ENCODE results near the gene CLEC3B. TPM values are rescaled to one million over a fixed set of nuclear protein-coding genes. Genes with fewer than 3 reads are reported as not detected.

The CLEC3B gene
- total and polyA plus RNA-seq, 10 of the 15 experiments (the other 5 are each of a cell fraction or from before 2014, with no cell fraction given): 0.23 TPM; not detected in 9

DNA sequence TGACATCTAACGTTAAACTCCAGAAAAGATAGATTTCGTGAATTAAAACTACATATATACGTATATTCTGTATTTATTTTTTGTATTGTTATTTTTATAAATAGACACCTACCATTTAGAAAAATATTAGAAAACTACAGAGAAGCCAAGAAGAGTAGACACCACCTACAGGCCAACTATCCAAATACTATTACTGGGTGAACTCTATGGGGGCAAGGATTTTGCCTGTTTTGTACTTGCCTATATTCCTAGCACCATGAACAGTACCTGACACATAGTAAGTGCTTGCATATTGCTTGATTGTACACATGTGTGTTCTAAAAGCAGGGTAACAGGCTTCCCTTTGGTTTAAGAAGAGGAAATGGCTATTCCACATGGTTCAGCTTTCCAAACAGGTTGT lies 24.4 kb upstream of the CLEC3B start:
- no peak overlapping the region for H3K27ac ChIP-seq (ENCODE audit: control insufficient read depth, insufficient read depth)
- BruUV-seq (replicated peaks): no TSS peak
- H2AFZ ChIP-seq (ENCODE audit: control insufficient read depth, low read depth, low read length): no peak overlapping the region
- H3K4me3 ChIP-seq: no peak overlapping the region
- no peak for FAIRE-seq
- SMC1A ChIA-PET (ENCODE audit: uncharacterized antibody, unreplicated experiment): interaction anchor here (0.7 to 1.4 kb wide), 4 partner anchors 10 to 61 kb away, joined by 3 to 5 read pairs (median 4); no protein-coding TSS in a partner anchor
- POLR2A ChIA-PET: no interaction called here
- no peak overlapping the region for H3K9ac ChIP-seq (ENCODE audit: control insufficient read depth, insufficient read depth, low read length)
- ATAC-seq: no peak
- H3K9me3 ChIP-seq (replicated peaks; ENCODE audit: control insufficient read depth, insufficient read depth, low read length): no peaks in the 10 kb centered on the region
- no peaks in the 10 kb centered on the region for H3K79me2 ChIP-seq (ENCODE audit: control insufficient read depth, insufficient read depth, low read length)
- in situ Hi-C loops (cut with MboI) (no loop called here), intact Hi-C loops (cut with micrococcal nuclease; ENCODE audit: unreplicated experiment) (no loop called here)
- RAD21 ChIA-PET (ENCODE audit: unreplicated experiment): no interaction called here
- peaks cover 23 to 50% of the 10 kb centered on the region in 2 experiments for H3K36me3 ChIP-seq (ENCODE audit: control insufficient read depth in 2 of 2, insufficient read depth in 2 of 2, low read length in 1 of 2)
- no peaks in the 10 kb centered on the region for H3K27me3 ChIP-seq (replicated peaks in 1 of 2; ENCODE audit: control insufficient read depth in 2 of 2, insufficient read depth in 2 of 2, low read length in 1 of 2)
- no peaks in the 10 kb centered on the region for H4K20me1 ChIP-seq (ENCODE audit: control insufficient read depth, insufficient read depth)
- no peak for DNase-seq (ENCODE audit: low read depth, low spot score)
- H3K4me2 ChIP-seq (ENCODE audit: control insufficient read depth, insufficient read depth): no peak overlapping the region
- WGBS (ENCODE audit: insufficient coverage, insufficient replicate concordance, low lambda C conversion rate, missing lambda C conversion rate): 95% methylated on average over 3 of the region's 3 CpGs
- CTCF ChIA-PET: interaction anchor here (0.6 to 1.4 kb wide), 8 partner anchors 9 to 993 kb away, joined by 3 to 6 read pairs (median 3); no protein-coding TSS in a partner anchor
- H3K4me1 ChIP-seq (ENCODE audit: control insufficient read depth, insufficient read depth, low read length): no peaks in the 10 kb centered on the region
- no peak for TF ChIP-seq NKRF (conservative IDR thresholded peaks at IDR 0.05)
- TF ChIP-seq, protein P1, sequence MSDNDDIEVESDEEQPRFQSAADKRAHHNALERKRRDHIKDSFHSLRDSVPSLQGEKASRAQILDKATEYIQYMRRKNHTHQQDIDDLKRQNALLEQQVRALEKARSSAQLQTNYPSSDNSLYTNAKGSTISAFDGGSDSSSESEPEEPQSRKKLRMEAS (IDR thresholded peaks at IDR 0.05; ENCODE audit: low read depth, low read length): no peak
- TF ChIP-seq STAT3 (IDR thresholded peaks at IDR 0.05; ENCODE audit: low read depth, low read length): no peak
- no peak for TF ChIP-seq TCF3 (IDR thresholded peaks at IDR 0.05; ENCODE audit: borderline replicate concordance, insufficient read depth, low read depth, low read length)
- TF ChIP-seq CBX5 (IDR thresholded peaks at IDR 0.05; ENCODE audit: low read depth): no peak
- TF ChIP-seq, protein P2, sequence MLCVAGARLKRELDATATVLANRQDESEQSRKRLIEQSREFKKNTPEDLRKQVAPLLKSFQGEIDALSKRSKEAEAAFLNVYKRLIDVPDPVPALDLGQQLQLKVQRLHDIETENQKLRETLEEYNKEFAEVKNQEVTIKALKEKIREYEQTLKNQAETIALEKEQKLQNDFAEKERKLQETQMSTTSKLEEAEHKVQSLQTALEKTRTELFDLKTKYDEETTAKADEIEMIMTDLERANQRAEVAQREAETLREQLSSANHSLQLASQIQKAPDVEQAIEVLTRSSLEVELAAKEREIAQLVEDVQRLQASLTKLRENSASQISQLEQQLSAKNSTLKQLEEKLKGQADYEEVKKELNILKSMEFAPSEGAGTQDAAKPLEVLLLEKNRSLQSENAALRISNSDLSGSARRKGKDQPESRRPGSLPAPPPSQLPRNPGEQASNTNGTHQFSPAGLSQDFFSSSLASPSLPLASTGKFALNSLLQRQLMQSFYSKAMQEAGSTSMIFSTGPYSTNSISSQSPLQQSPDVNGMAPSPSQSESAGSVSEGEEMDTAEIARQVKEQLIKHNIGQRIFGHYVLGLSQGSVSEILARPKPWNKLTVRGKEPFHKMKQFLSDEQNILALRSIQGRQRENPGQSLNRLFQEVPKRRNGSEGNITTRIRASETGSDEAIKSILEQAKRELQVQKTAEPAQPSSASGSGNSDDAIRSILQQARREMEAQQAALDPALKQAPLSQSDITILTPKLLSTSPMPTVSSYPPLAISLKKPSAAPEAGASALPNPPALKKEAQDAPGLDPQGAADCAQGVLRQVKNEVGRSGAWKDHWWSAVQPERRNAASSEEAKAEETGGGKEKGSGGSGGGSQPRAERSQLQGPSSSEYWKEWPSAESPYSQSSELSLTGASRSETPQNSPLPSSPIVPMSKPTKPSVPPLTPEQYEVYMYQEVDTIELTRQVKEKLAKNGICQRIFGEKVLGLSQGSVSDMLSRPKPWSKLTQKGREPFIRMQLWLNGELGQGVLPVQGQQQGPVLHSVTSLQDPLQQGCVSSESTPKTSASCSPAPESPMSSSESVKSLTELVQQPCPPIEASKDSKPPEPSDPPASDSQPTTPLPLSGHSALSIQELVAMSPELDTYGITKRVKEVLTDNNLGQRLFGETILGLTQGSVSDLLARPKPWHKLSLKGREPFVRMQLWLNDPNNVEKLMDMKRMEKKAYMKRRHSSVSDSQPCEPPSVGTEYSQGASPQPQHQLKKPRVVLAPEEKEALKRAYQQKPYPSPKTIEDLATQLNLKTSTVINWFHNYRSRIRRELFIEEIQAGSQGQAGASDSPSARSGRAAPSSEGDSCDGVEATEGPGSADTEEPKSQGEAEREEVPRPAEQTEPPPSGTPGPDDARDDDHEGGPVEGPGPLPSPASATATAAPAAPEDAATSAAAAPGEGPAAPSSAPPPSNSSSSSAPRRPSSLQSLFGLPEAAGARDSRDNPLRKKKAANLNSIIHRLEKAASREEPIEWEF (IDR thresholded peaks at IDR 0.05; ENCODE audit: insufficient replicate concordance, low read depth, low read length): no peak
- TF ChIP-seq, protein P3, sequence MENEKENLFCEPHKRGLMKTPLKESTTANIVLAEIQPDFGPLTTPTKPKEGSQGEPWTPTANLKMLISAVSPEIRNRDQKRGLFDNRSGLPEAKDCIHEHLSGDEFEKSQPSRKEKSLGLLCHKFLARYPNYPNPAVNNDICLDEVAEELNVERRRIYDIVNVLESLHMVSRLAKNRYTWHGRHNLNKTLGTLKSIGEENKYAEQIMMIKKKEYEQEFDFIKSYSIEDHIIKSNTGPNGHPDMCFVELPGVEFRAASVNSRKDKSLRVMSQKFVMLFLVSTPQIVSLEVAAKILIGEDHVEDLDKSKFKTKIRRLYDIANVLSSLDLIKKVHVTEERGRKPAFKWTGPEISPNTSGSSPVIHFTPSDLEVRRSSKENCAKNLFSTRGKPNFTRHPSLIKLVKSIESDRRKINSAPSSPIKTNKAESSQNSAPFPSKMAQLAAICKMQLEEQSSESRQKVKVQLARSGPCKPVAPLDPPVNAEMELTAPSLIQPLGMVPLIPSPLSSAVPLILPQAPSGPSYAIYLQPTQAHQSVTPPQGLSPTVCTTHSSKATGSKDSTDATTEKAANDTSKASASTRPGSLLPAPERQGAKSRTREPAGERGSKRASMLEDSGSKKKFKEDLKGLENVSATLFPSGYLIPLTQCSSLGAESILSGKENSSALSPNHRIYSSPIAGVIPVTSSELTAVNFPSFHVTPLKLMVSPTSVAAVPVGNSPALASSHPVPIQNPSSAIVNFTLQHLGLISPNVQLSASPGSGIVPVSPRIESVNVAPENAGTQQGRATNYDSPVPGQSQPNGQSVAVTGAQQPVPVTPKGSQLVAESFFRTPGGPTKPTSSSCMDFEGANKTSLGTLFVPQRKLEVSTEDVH (IDR thresholded peaks at IDR 0.05; ENCODE audit: low read depth, partially characterized antibody): no peak
- no peak for TF ChIP-seq ZNF274 (IDR thresholded peaks at IDR 0.05; ENCODE audit: insufficient read depth, insufficient read length)
- TF ChIP-seq, protein P4, sequence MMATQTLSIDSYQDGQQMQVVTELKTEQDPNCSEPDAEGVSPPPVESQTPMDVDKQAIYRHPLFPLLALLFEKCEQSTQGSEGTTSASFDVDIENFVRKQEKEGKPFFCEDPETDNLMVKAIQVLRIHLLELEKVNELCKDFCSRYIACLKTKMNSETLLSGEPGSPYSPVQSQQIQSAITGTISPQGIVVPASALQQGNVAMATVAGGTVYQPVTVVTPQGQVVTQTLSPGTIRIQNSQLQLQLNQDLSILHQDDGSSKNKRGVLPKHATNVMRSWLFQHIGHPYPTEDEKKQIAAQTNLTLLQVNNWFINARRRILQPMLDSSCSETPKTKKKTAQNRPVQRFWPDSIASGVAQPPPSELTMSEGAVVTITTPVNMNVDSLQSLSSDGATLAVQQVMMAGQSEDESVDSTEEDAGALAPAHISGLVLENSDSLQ (IDR thresholded peaks at IDR 0.05): no peak
- no peak for TF ChIP-seq TCF7 (IDR thresholded peaks at IDR 0.05; ENCODE audit: borderline replicate concordance)
- TF ChIP-seq SMAD5 (IDR thresholded peaks at IDR 0.05; ENCODE audit: low read depth): no peak
